ENCODE data around the gene CPM.

- no peak for TF ChIP-seq CTCF (conservative IDR thresholded peaks at IDR 0.05; ENCODE audit: low read length)
- TF ChIP-seq EZH2phosphoT487 (IDR thresholded peaks at IDR 0.05; ENCODE audit: borderline replicate concordance): no peak
Measured at GRCh38 chr12:68894276-68894855, 38.6 kb downstream of the CPM start.

Data from Loucy (cell line).